ENCODE measurements around the gene BNIP5. TPM values are rescaled to one million over a fixed set of nuclear protein-coding genes. Genes with fewer than 3 reads are reported as not detected.
"Not testable (repeated sequence)": the region's sequence is repeated elsewhere in the genome, so short reads cannot be mapped to it uniquely, and the experiment has no call there.

The BNIP5 gene
- total and polyA plus RNA-seq, 2 donors from 2014 or later = 0.44 TPM; not detected in 1

DNA sequence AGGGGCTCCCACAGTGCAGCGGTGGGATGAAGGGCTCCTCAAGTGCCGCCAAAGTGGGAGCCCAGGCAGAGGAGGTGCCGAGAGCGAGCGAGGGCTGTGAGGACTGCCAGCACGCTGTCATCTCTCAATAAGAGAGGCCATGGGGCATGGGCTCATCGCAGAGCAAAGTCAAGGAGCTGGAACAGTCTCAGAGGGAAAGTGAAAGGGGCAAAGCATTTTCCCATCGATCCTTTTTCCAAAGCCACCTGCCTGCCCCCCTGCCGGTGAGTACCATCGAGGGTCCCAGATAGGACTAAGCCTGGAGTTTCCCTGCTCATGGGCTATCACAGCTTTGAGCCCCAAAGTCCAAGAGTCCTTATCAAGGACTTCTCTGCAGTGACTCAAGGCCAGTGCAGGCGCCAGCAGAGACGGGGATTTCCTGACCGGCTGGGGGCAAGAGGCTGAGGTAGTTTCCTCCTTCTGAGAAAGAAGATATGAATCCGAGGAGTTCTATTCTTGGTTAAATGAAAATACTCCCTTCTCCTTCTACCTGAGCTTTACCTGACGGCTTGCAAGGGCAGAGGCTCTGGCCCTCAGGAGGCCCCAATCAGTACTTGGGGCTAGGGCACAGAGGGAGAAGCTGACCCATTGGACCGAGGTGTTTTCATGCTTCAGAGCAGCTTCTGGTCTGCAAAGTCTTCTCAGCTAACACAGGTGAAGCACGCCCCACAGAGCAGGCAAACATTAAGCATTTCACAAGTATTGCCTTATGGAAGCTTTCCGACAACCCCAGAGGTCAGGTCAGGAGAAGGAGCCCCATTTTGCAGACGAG is 28.2 kb upstream of the BNIP5 start:
- Histone ChIP-seq H3K27ac (ENCODE audit: low read depth in 2 of 2, low read length in 2 of 2) (no peak overlapping the region), H3K9ac (ENCODE audit: low read length in 3 of 3) (no peak overlapping the region), H3K27me3 (ENCODE audit: control insufficient read depth, insufficient read depth, low read length) (no peaks in the 10 kb centered on the region), H3K4me3 (ENCODE audit: low read length in 3 of 3) (no peak overlapping the region), H3K36me3 (ENCODE audit: control insufficient read depth in 2 of 3, insufficient read depth in 3 of 3, low read length in 3 of 3) (no peaks in the 10 kb centered on the region), H3K9me3 (ENCODE audit: control insufficient read depth in 2 of 3, insufficient read depth in 1 of 3, low read length in 3 of 3) (no peaks in the 10 kb centered on the region), H3K4me1 (ENCODE audit: control insufficient read depth in 2 of 3, insufficient read depth in 2 of 3, low read depth in 1 of 3, low read length in 3 of 3) (no peaks in the 10 kb centered on the region)
- DNase-seq (peak in 1 of 5 donors; percentile 51), FAIRE-seq (no peak)
- TF ChIP-seq, protein P1, sequence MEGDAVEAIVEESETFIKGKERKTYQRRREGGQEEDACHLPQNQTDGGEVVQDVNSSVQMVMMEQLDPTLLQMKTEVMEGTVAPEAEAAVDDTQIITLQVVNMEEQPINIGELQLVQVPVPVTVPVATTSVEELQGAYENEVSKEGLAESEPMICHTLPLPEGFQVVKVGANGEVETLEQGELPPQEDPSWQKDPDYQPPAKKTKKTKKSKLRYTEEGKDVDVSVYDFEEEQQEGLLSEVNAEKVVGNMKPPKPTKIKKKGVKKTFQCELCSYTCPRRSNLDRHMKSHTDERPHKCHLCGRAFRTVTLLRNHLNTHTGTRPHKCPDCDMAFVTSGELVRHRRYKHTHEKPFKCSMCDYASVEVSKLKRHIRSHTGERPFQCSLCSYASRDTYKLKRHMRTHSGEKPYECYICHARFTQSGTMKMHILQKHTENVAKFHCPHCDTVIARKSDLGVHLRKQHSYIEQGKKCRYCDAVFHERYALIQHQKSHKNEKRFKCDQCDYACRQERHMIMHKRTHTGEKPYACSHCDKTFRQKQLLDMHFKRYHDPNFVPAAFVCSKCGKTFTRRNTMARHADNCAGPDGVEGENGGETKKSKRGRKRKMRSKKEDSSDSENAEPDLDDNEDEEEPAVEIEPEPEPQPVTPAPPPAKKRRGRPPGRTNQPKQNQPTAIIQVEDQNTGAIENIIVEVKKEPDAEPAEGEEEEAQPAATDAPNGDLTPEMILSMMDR (IDR thresholded peaks at IDR 0.05; ENCODE audit: borderline replicate concordance, extremely low read depth, insufficient read depth) = no peak
- intact Hi-C loops (cut with DNase I) = no loop called here

DNA sequence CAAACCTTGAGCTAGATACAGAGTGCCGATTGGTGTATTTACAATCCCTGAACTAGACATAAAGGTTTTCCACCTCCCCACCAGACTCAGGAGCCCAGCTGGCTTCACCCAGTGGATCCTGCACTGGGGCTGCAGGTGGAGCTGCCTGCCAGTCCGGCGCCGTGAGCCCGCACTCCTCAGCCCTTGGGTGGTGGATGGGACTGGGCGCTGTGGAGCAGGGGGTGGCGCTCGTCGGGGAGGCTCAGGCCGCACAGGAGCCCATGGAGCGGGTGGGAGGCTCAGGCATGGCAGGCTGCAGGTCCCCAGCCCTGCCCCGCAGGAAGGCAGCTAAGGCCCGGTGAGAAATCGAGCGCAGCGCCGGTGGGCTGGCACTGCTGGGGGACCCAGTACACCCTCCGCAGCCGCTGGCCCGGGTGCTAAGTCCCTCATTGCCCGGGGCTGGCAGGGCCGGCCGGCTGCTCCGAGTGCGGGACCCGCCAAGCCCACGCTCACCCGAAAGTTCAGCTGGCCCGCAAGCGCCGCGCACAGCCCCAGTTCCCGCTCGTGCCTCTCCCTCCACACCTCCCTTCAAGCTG is 27.5 kb upstream of the BNIP5 start:
- DNase-seq = peak in 1 of 5 donors; percentile 62
- FAIRE-seq; intact Hi-C loops (cut with DNase I): not testable (repeated sequence)

GRCh38 chr6:36363371-36363752 is 26.7 kb upstream of the BNIP5 start:
- H3K9ac ChIP-seq (ENCODE audit: low read length in 3 of 3); H3K36me3 ChIP-seq (ENCODE audit: control insufficient read depth in 2 of 3, insufficient read depth in 3 of 3, low read length in 3 of 3); H3K4me3 ChIP-seq (ENCODE audit: low read length in 3 of 3); H3K4me1 ChIP-seq (ENCODE audit: control insufficient read depth in 2 of 3, insufficient read depth in 2 of 3, low read depth in 1 of 3, low read length in 3 of 3); H3K9me3 ChIP-seq (ENCODE audit: control insufficient read depth in 2 of 3, insufficient read depth in 1 of 3, low read length in 3 of 3); H3K27me3 ChIP-seq (ENCODE audit: control insufficient read depth, insufficient read depth, low read length); FAIRE-seq; intact Hi-C loops (cut with DNase I); H3K27ac ChIP-seq (ENCODE audit: low read depth in 2 of 2, low read length in 2 of 2): not testable (repeated sequence)
- DNase-seq = peak in 1 of 5 donors; percentile 13

More for the DNA sequence above, 27.5 kb upstream of the BNIP5 start:
- H3K27ac ChIP-seq (ENCODE audit: low read depth in 2 of 2, low read length in 2 of 2); H3K27me3 ChIP-seq (ENCODE audit: control insufficient read depth, insufficient read depth, low read length); H3K4me3 ChIP-seq (ENCODE audit: low read length in 3 of 3); H3K36me3 ChIP-seq (ENCODE audit: control insufficient read depth in 2 of 3, insufficient read depth in 3 of 3, low read length in 3 of 3); H3K4me1 ChIP-seq (ENCODE audit: control insufficient read depth in 2 of 3, insufficient read depth in 2 of 3, low read depth in 1 of 3, low read length in 3 of 3); H3K9me3 ChIP-seq (ENCODE audit: control insufficient read depth in 2 of 3, insufficient read depth in 1 of 3, low read length in 3 of 3); H3K9ac ChIP-seq (ENCODE audit: low read length in 3 of 3): not testable (repeated sequence)

DNA sequence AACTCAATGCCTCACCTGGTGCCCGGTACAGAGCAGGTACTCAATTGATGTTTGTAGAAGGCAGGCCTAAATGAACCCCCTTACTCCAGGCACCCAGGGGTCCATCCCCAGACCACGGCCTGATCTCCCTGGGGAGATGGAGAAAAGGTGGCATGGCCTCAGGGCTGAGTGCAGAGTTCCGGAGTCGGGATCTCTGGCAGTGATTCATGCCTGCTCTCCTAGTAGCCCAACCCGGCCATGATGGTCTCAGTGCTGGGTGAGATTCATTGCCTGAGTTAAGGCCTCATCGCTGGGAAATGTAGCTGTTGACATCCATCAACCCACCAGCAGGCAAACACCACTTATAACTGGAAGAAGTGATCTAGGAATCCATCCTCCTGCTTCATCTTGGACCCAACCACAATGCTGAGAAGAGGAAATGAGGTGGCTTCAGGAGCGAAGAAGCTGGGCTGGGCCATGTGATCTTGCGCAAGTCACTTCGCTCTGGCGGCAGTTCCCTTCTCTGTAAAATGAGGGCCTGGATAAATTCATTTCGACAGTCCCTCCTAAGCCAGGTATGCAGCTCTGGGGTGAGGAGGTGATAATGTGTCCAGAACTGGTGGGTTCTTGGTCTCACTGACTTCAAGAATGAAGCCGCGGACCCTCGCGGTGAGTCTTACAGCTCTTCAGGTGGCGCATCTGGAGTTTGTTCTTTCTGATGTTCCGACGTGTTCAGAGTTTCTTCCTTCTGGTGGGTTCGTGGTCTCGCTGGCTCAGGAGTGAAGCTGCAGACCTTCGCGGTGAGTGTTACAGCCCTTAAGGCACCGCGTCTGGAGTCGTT is 26.1 kb upstream of the BNIP5 start:
- no peak overlapping the region for H3K9ac ChIP-seq (ENCODE audit: low read length in 3 of 3)
- H3K9me3 ChIP-seq (ENCODE audit: control insufficient read depth in 2 of 3, insufficient read depth in 1 of 3, low read length in 3 of 3) = no peaks in the 10 kb centered on the region
- H3K27ac ChIP-seq (ENCODE audit: low read depth in 2 of 2, low read length in 2 of 2) = no peak overlapping the region
- no peak for FAIRE-seq
- TF ChIP-seq, protein P1 (IDR thresholded peaks at IDR 0.05; ENCODE audit: borderline replicate concordance, extremely low read depth, insufficient read depth) = no peak
- no peaks in the 10 kb centered on the region for H3K36me3 ChIP-seq (ENCODE audit: control insufficient read depth in 2 of 3, insufficient read depth in 3 of 3, low read length in 3 of 3)
- no peak overlapping the region for H3K4me3 ChIP-seq (ENCODE audit: low read length in 3 of 3)
- DNase-seq = peak in 1 of 5 donors; percentile 10
- intact Hi-C loops (cut with DNase I) = no loop called here
- H3K4me1 ChIP-seq (ENCODE audit: control insufficient read depth in 2 of 3, insufficient read depth in 2 of 3, low read depth in 1 of 3, low read length in 3 of 3) = peaks cover 0 to 8% (median 7%) of the 10 kb centered on the region in 3 donors
- no peaks in the 10 kb centered on the region for H3K27me3 ChIP-seq (ENCODE audit: control insufficient read depth, insufficient read depth, low read length)

Measured in kidney (tissue), 14 donors.